ENCODE measurements around the gene ASXL2. TPM values are rescaled to one million over a fixed set of nuclear protein-coding genes. Genes with fewer than 3 reads are reported as not detected.
A peak's percentile ranks its signal among the peaks of the same experiment; 100 is the strongest.
"Not testable (repeated sequence)": the region's sequence is repeated elsewhere in the genome, so short reads cannot be mapped to it uniquely, and the experiment has no call there.

Gene ASXL2
- total RNA-seq: 10 to 100 TPM; 21.7 to 22.2 TPM
- long read RNA-seq, partial matches to known transcripts: 1 of 4 reads
- long read RNA-seq, other reads (novel, unspliced or antisense): 3 of 4 reads

DNA sequence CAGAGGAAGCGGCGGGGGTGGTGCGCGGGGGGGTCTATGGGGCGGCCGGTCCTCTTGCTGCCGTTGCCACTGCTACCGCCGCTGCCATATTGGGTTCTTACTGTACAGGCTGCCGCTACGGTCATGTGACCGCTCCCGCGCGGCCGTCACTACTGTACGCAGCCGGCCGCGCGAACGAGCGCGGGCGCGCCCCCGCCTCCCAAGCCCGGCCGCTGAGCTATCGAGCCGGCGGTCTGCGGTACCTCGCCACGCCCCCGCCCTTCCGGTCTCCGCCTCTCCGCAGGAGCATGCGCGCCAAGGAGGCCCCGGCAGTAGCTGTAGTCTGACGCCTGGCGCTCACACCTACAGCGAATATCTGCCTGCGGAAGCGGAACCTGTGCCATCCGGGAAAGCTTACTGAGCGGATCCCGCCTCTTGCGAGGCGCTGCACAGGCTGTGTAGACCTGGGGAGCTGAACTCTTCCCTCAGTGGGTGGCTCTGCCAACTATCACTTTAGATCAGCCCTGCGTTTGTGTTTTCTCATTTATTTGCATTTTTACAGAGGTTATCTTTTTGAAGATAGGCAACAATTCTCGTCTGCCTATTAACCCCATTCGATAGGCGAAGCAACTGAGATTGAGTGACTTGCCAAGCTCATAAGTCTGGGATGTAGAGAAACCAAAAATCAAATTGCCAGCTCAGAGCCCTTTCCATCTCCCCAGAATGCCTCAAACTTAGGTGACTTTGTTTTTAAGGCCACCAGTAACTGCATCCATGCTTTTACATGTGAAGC is at the start of gene ASXL2:
Gene ASXL2 (minus strand): TSS at position 127 of the 772 bp plus-strand sequence. CDS start 265 bp downstream, outside the sequence.
- peak; percentile 99 for ATAC-seq
- intact Hi-C loops (cut with DNase I): no loop called here
- peak; percentile 97 for DNase-seq

DNA sequence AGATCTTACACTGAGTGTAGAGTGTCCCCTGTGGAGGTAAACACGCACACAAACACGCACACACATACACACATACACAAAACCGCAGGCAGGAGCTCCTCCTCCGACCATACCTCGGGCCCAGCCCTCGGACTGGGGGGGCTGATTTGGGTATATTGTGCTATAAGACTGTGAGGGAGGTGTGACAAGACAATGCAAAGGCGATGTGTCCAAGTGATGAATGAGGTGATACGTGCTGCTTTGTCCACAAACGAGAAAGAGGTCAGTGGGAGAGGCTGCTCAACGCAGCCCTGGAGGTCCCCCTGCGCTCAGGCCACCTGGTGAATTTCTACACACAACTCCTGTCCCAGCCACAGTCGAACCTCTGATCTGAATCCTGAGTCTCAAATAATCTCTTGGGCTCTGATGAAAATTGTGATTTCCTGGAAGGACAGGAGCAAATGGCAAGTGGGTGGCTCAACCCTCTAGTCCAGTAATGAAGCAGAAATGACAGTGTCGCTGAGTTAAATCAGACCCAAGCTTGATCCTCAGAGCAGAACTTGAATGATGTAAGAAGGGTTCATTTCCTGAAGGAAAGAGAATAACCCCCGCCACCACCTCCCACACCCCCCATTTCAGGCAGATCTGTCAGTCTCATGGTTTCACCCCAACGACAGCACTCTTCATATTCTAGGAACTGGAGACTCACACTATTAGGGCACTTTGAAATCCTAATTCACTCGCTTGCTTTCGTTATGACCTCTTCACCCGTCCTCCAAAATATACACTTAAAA is 48.9 kb upstream of the ASXL2 start:
- intact Hi-C loops (cut with DNase I): no loop called here
- ATAC-seq (no peak), DNase-seq (no peak)

- DNase-seq (no peak), ATAC-seq (no peak)
- intact Hi-C loops (cut with DNase I): no loop called here
Observed at GRCh38 chr2:25922501-25922900, 44.2 kb upstream of the ASXL2 start.

GRCh38 chr2:25920786-25921415 is 42.6 kb upstream of the ASXL2 start:
- DNase-seq (no peak), ATAC-seq (no peak)
- intact Hi-C loops (cut with DNase I): no loop called here

GRCh38 chr2:25920336-25920735 is 42.0 kb upstream of the ASXL2 start:
- DNase-seq (no peak), ATAC-seq (no peak)
- intact Hi-C loops (cut with DNase I): no loop called here

- DNase-seq: no peak
- intact Hi-C loops (cut with DNase I): no loop called here
- no peak for ATAC-seq
Observed at GRCh38 chr2:25917832-25918231, 39.5 kb upstream of the ASXL2 start.

DNA sequence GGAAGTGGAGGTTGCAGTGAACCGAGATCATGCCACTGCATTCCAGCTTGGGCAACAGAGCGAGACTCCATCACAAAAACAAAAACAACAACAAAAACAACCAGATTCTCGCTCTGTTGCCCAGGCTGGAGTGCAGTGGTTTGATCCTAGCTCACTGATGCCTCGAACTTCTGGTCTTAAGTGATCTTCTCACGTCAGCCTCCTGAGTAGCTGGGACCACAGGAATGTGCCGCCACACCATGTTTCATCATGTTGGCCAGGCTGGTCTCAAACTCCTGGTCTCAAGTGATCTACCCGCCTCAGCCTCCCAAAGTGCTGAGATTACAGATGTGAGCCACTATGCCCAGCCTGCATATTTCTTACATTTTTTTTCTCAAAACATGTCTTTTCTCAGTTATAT is 39.1 kb upstream of the ASXL2 start:
- intact Hi-C loops (cut with DNase I); DNase-seq; ATAC-seq: not testable (repeated sequence)

DNA sequence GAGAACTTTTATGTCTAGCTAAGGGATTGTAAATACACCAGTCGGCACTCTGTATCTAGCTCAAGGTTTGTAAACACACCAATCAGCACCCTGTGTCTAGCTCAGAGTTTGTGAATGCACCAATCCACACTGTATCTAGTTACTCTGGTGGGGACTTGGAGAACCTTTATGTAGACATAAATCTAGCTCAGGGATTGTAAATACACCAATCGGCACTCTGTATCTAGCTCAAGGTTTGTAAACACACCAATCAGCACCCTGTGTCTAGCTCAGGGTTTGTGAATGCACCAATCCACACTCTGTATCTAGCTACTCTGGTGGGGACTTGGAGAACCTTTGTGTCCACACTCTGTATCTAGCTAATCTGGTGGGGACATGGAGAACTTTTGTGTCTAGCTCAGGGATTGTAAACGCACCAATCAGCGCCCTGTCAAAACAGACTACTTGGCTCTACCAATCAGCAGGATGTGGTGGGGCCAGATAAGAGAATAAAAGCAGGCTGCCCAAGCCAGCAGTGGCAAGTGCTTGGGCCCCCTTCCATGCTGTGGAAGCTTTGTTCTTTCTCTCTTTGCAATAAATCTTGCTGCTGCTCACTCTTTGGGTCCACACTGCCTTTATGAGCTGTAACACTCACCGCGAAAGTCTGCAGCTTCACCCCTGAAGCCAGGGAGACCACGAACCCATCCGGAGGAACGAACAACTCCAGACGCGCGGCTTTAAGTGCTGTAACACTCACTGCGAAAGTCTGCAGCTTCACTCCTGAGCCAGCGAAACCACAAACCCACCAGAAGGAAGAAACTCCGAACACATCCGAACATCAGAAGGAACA is 37.9 kb upstream of the ASXL2 start:
- intact Hi-C loops (cut with DNase I); DNase-seq; ATAC-seq: not testable (repeated sequence)

- ATAC-seq; DNase-seq; intact Hi-C loops (cut with DNase I): not testable (repeated sequence)
Observed at GRCh38 chr2:25915411-25915810, 37.1 kb upstream of the ASXL2 start.

- DNase-seq; ATAC-seq; intact Hi-C loops (cut with DNase I): not testable (repeated sequence)
Observed at GRCh38 chr2:25913696-25913973, 35.3 kb upstream of the ASXL2 start.

DNA sequence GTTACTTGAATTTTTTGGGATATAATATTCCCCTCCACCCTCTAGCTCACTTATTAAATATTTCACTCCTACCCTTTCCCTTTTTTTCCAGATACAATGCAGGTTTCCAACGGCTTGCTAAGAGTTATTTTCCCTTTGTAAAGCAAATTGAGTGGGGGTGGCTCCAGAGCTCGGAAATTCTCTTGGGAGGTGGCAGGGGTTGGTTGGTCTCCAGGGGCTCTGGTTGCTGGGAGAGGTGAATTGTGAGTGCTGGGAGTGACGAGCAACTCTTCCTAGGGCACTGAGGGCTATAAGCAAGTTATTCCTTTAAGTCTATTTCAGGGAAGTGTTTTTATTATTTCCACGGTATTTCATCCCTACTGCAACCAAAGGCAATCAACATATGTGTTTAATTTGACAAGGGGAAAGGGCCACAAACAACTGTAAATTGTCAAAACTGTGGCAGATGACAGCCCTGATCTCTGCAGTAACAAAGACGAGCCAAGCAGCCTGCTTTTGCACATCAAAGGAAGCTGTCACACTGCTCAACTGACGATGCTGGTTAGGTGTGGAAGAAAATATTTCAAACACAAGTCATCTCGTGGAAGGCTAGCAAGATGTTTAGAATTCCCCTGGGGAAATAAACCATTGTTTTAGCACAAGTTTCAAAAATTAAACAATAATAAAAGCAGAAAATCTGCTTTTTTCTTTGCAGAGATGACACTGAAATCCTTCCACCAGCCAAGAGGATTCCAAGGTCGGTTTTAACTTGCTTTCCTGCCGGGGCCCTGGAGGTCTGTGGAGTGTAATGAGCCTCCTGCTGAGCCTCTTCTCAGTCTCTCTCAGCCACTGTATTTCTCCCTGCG is 34.8 kb upstream of the ASXL2 start:
- intact Hi-C loops (cut with DNase I): no loop called here
- ATAC-seq (no peak), DNase-seq (no peak)

- ATAC-seq; intact Hi-C loops (cut with DNase I); DNase-seq: not testable (repeated sequence)
Observed at GRCh38 chr2:25909574-25909973, 31.3 kb upstream of the ASXL2 start.

DNA sequence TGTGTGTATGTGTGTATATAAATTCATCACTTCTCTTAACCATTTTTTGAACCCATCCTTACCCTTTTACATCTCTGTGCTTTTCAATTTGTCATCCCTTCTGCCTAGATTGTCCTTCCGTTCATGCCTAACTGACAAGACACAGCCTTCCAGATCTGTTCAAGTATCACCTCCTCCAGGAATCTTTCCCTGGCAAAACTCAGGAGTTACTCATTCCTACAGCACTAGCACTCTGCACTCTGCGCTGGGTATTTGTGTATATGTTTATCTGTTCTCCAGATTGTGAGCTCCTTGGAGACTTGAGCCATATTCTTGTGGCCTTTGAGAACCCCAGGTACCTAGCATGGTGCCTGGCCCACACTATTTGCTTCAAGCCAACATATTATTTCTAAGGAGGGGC is 26.8 kb upstream of the ASXL2 start:
- intact Hi-C loops (cut with DNase I): no loop called here
- DNase-seq: no peak
- ATAC-seq: no peak

- DNase-seq (no peak), ATAC-seq (no peak)
- intact Hi-C loops (cut with DNase I): no loop called here
Observed at GRCh38 chr2:25903216-25903776, 25.0 kb upstream of the ASXL2 start.

DNA sequence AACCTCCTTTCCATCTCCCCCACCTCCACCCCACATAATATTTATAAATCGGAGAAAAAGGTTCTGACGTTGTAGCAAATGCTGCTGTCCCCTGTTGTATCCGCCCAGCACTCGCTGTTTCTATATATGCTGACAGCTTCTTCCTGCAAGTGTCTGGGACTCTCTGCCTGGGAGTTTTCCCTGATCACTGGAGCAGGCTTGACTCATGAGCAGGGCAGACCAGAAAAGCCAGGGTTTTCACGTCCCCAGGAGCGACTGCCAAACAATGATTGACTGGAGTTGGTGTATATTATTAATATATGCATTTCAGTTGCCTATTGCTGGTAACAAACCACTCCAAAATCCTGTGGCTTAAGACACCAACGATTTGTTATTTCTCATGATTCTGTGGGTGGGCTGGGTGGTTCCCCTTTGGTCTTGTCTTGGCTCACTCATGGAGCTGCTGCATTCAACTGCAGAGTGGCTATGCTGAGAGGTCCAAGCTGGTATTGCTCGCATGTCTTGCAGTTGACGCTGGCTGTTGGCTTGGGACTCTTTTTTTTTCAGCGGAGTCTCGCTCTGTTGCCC is 21.2 kb upstream of the ASXL2 start:
- no peak for ATAC-seq
- intact Hi-C loops (cut with DNase I): no loop called here
- no peak for DNase-seq

DNA sequence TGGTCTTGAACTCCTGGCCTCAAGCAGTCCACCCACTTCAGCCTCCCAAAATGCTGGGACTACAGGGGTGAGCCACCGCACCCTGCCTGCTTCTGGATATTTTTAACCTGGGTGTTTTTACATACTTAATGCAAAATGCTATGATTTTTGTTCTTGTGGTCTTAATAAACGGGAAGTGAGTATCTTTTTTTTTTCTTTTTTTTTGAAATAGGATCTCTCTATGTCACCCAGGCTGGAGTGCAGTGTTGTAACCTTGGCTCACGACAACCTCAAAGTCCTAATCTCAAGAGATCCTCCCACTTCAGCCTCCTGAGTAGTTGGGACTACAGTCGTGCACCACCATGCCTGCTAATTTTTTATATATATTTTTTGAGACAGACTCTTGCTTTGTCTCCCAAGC is 19.2 kb upstream of the ASXL2 start:
- ATAC-seq (no peak), DNase-seq (no peak)
- intact Hi-C loops (cut with DNase I): no loop called here

GRCh38 chr2:25896308-25896707 is 18.0 kb upstream of the ASXL2 start:
- ATAC-seq; intact Hi-C loops (cut with DNase I); DNase-seq: not testable (repeated sequence)

- DNase-seq: no peak
- no peak for ATAC-seq
- intact Hi-C loops (cut with DNase I): no loop called here
Observed at GRCh38 chr2:25895610-25896009, 17.3 kb upstream of the ASXL2 start.

Data from left cardiac atrium (tissue), 4 donors.